Osteoblast (primary cell): ENCODE data around the gene ERCC4. TPM values are rescaled to one million over a fixed set of nuclear protein-coding genes. Genes with fewer than 3 reads are reported as not detected.

Source experiments
- total RNA-seq: library from RNA; depleted of rRNA; stranded (reverse); fragments of >200 nt; gene quantifications from 2 replicates; pipeline ENCODE4 v1.2.3, GENCODE V29; 2012

The ERCC4 gene
- total RNA-seq, 1 donor, result 9.0 TPM

Other genes starting within 250 kb of the ERCC4 start
- 11.6 and 12.4 TPM in 2 replicates for gene MRTFB, start 151.2 kb downstream of the ERCC4 start, total RNA-seq